IPS-18a (cell line): Measurements from ENCODE around the gene MEGF6.
"Not testable (repeated sequence)": the region's sequence is repeated elsewhere in the genome, so short reads cannot be mapped to it uniquely, and the experiment has no call there.

ENCODE experiments used
- H3K27ac ChIP-seq: one replicate; pipeline ENCODE4 v1.5.1; 2013; ENCODE audit warnings: low read length
- H3K27me3 ChIP-seq: one replicate; pipeline ENCODE4 v1.6.1; 2013; ENCODE audit warnings: mild to moderate bottlenecking, low read length; ENCODE audit not compliant: control insufficient read depth, insufficient read depth
- H3K36me3 ChIP-seq: one replicate; pipeline ENCODE4 v1.6.1; 2013; ENCODE audit warnings: low read depth, low read length; ENCODE audit not compliant: control insufficient read depth
- H3K4me1 ChIP-seq: one replicate; pipeline ENCODE4 v1.6.1; 2013; ENCODE audit warnings: low read depth, low read length; ENCODE audit not compliant: control insufficient read depth
- H3K4me3 ChIP-seq: one replicate; pipeline ENCODE4 v1.5.1; 2013; ENCODE audit warnings: low read length
- H3K9ac ChIP-seq: one replicate; pipeline ENCODE4 v1.6.1; 2013; ENCODE audit warnings: mild to moderate bottlenecking, low read length, moderate library complexity
- H3K9me3 ChIP-seq: one replicate; pipeline ENCODE4 v1.6.1; 2013; ENCODE audit warnings: low read depth, low read length; ENCODE audit not compliant: control insufficient read depth

Gene MEGF6

GRCh38 chr1:3585353-3585868, 25.9 kb downstream of the MEGF6 start:
- H3K27ac ChIP-seq, H3K9me3 ChIP-seq, H3K9ac ChIP-seq, H3K36me3 ChIP-seq, H3K4me1 ChIP-seq, H3K27me3 ChIP-seq, H3K4me3 ChIP-seq: not testable (repeated sequence)

GRCh38 chr1:3584915-3585314, 26.4 kb downstream of the MEGF6 start:
- no peaks in the 10 kb centered on the region for H3K27me3 ChIP-seq
- H3K9me3 ChIP-seq: no peaks in the 10 kb centered on the region
- H3K27ac ChIP-seq: no peak overlapping the region
- H3K9ac ChIP-seq: no peak overlapping the region
- H3K36me3 ChIP-seq: no peaks in the 10 kb centered on the region
- no peak overlapping the region for H3K4me3 ChIP-seq
- H3K4me1 ChIP-seq: peaks cover 5% of the 10 kb centered on the region

- not testable (repeated sequence) for H3K27ac ChIP-seq, H3K36me3 ChIP-seq, H3K9me3 ChIP-seq, H3K27me3 ChIP-seq, H3K4me3 ChIP-seq, H3K4me1 ChIP-seq, H3K9ac ChIP-seq
These were observed 27.6 kb downstream of the MEGF6 start for GRCh38 chr1:3583751-3584150.

GRCh38 chr1:3581296-3582036, 29.8 kb downstream of the MEGF6 start:
- Histone ChIP-seq H3K27ac (no peak overlapping the region), H3K4me3 (no peak overlapping the region), H3K4me1 (no peaks in the 10 kb centered on the region), H3K27me3 (no peaks in the 10 kb centered on the region), H3K9ac (no peak overlapping the region), H3K36me3 (no peaks in the 10 kb centered on the region), H3K9me3 (no peaks in the 10 kb centered on the region)

GRCh38 chr1:3580231-3580630, 31.1 kb downstream of the MEGF6 start:
- Histone ChIP-seq H3K36me3 (no peaks in the 10 kb centered on the region), H3K9ac (no peak overlapping the region), H3K27me3 (no peaks in the 10 kb centered on the region), H3K4me3 (no peak overlapping the region), H3K9me3 (no peaks in the 10 kb centered on the region), H3K27ac (no peak overlapping the region), H3K4me1 (no peaks in the 10 kb centered on the region)

GRCh38 chr1:3579626-3580025, 31.7 kb downstream of the MEGF6 start:
- H3K36me3 ChIP-seq: no peaks in the 10 kb centered on the region
- H3K4me1 ChIP-seq: no peaks in the 10 kb centered on the region
- H3K27ac ChIP-seq: no peak overlapping the region
- H3K27me3 ChIP-seq: no peaks in the 10 kb centered on the region
- no peak overlapping the region for H3K9ac ChIP-seq
- H3K4me3 ChIP-seq: no peak overlapping the region
- no peaks in the 10 kb centered on the region for H3K9me3 ChIP-seq

GRCh38 chr1:3578906-3579305, 32.4 kb downstream of the MEGF6 start:
- Histone ChIP-seq H3K27me3 (no peaks in the 10 kb centered on the region), H3K27ac (no peak overlapping the region), H3K9me3 (no peaks in the 10 kb centered on the region), H3K4me3 (no peak overlapping the region), H3K36me3 (no peaks in the 10 kb centered on the region), H3K4me1 (no peaks in the 10 kb centered on the region), H3K9ac (no peak overlapping the region)

GRCh38 chr1:3578433-3578805, 32.9 kb downstream of the MEGF6 start:
- Histone ChIP-seq H3K36me3 (no peaks in the 10 kb centered on the region), H3K9me3 (no peaks in the 10 kb centered on the region), H3K27me3 (no peaks in the 10 kb centered on the region), H3K4me3 (no peak overlapping the region), H3K27ac (no peak overlapping the region), H3K4me1 (no peaks in the 10 kb centered on the region), H3K9ac (no peak overlapping the region)

- Histone ChIP-seq H3K4me1 (no peaks in the 10 kb centered on the region), H3K4me3 (no peak overlapping the region), H3K27ac (no peak overlapping the region), H3K9me3 (no peaks in the 10 kb centered on the region), H3K9ac (no peak overlapping the region), H3K27me3 (no peaks in the 10 kb centered on the region), H3K36me3 (no peaks in the 10 kb centered on the region)
These were observed 33.4 kb downstream of the MEGF6 start for GRCh38 chr1:3577711-3578432.

GRCh38 chr1:3577300-3577699, 34.0 kb downstream of the MEGF6 start:
- H3K36me3 ChIP-seq: peaks cover 2% of the 10 kb centered on the region
- H3K27me3 ChIP-seq: no peaks in the 10 kb centered on the region
- no peak overlapping the region for H3K4me3 ChIP-seq
- H3K27ac ChIP-seq: no peak overlapping the region
- no peaks in the 10 kb centered on the region for H3K4me1 ChIP-seq
- H3K9me3 ChIP-seq: no peaks in the 10 kb centered on the region
- H3K9ac ChIP-seq: no peak overlapping the region

GRCh38 chr1:3575993-3576392, 35.3 kb downstream of the MEGF6 start:
- Histone ChIP-seq H3K36me3 (peaks cover 2% of the 10 kb centered on the region), H3K9me3 (no peaks in the 10 kb centered on the region), H3K9ac (no peak overlapping the region), H3K27me3 (no peaks in the 10 kb centered on the region), H3K4me1 (no peaks in the 10 kb centered on the region), H3K4me3 (no peak overlapping the region), H3K27ac (no peak overlapping the region)

- H3K4me3 ChIP-seq, H3K9me3 ChIP-seq, H3K9ac ChIP-seq, H3K27ac ChIP-seq, H3K27me3 ChIP-seq, H3K36me3 ChIP-seq, H3K4me1 ChIP-seq: not testable (repeated sequence)
These were observed 35.8 kb downstream of the MEGF6 start for GRCh38 chr1:3575515-3575914.
